GM12864 (cell line): Measurements from ENCODE around the gene TNFSF8.

ENCODE experiments used
- DNase-seq: peaks from one replicate; pipeline ENCODE4 v3.0.0-alpha.2; 2011; ENCODE audit warnings: low read depth
- H3K4me3 ChIP-seq: 2 replicates; pipeline ENCODE4 v1.5.1; 2011; ENCODE audit warnings: mild to moderate bottlenecking, low read depth, low read length, control low read depth
- CTCF ChIP-seq: IDR thresholded peaks from 2 replicates; pipeline ENCODE4 v1.5.1; 2011; ENCODE audit warnings: low read depth, mild to moderate bottlenecking, moderate library complexity, low read length, control low read depth, inconsistent platforms; ENCODE audit errors: missing control alignments

The TNFSF8 gene

DNA sequence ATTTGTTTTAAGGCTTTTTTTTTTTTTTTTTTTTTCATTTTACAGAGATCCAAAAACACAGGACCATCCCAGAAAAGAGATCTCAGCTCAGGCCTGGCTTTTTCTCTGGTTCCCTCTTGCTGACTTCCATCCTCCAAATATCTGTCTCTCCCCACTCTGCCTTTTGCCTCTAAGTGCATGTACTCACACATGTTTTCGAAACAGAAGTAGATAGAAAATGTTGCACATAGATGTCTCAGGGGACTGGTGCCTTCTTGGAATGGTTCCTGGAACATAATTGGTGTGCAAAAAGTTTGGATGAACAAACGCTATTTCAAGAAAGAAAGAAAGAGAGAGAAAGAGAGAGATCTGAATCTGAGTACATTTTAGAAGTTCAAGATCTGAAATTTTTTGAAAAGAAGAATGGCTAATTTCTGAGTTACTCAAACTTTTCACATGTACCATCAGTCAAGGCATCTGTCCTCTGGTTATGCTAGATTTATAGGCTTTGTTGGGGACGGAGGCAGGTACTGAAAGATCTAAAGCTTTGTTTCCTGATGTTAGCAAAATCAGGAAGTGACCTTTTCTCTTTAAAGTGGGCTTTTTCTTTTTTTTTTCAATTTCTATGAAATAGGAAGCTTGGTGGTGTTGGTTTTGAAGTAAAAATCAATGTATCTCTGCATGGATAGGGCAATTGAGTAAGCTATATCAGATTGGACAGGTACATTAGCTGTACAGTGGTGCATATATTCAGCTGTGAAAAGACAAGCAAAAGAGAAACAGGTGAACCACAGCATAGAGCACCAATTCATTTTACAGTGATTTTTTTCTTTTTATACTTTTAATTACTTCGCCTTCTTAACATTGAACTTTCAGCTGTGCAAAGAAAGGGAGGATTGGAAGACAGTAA, 8.5 kb upstream of the TNFSF8 start:
- no peak for DNase-seq
- no peak overlapping the region for H3K4me3 ChIP-seq
- TF ChIP-seq CTCF: no peak

DNA sequence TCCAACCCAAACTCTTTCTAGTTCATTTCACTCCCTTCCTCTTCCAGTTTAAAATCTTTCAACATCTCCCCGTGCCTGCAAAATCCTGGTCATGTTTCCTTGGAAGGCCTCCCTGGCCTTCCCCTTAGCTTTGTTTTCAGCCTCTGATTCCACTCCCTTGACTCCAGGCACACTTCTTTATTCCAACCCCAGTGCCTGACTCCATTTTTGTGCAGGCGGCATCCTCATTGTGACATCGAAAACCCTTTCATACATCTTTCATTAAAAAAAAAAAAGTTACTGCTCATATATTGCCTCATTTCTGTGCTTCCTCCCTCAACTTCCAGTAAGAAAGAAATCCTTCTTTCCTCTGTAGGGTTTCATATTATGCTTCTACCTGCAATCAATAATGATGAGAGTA, 7.1 kb upstream of the TNFSF8 start:
- H3K4me3 ChIP-seq: no peak overlapping the region
- DNase-seq: no peak
- no peak for TF ChIP-seq CTCF

GRCh38 chr9:114936581-114936980, 6.2 kb upstream of the TNFSF8 start:
- no peak for TF ChIP-seq CTCF
- no peak for DNase-seq

GRCh38 chr9:114935119-114935518, 4.7 kb upstream of the TNFSF8 start:
- DNase-seq: no peak
- H3K4me3 ChIP-seq: no peak overlapping the region
- TF ChIP-seq CTCF: no peak

More at GRCh38 chr9:114936581-114936980, 6.2 kb upstream of the TNFSF8 start:
- H3K4me3 ChIP-seq: no peak overlapping the region

DNA sequence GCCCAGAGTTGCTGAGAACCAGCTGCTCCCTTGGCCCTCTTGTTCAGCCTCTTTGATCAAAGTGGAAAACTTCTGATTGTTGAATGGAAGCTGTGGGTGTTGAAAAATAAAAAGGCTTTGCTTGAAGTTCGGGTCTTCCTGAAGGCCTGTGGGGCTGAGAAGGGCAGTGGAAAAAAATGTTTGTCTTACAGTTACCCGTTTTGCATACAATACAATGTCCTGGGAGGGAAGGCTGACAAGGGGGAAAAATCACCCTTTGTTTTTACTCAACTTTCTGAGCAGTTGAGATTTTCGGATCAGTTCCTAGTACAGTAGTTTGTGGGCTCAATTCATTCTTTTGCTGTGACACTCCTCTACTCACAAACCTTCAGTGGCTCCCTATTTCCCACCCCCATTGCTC, 2.1 kb upstream of the TNFSF8 start:
- no peak for TF ChIP-seq CTCF
- DNase-seq: no peak
- no peak overlapping the region for H3K4me3 ChIP-seq

DNA sequence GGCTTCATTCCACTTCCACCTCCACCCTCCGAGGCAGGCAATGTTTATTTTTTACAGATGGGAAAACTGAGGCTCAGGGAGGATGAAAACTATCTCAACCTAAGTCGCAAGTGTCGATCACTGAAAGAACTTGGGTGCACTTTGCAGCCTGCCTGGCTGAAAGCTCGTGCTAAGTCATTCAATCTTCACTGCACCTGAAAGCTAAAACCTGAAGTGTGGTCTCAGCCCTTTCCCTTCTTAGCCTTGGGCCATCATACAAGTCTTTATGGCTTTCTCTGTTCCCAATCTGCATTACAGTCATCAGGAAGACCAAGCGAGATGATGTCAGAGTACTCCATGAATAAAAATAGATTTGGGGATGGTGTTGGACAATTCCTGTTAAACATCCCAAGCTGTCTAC, 1.0 kb upstream of the TNFSF8 start:
- DNase-seq: no peak
- H3K4me3 ChIP-seq: no peak overlapping the region
- TF ChIP-seq CTCF: no peak

DNA sequence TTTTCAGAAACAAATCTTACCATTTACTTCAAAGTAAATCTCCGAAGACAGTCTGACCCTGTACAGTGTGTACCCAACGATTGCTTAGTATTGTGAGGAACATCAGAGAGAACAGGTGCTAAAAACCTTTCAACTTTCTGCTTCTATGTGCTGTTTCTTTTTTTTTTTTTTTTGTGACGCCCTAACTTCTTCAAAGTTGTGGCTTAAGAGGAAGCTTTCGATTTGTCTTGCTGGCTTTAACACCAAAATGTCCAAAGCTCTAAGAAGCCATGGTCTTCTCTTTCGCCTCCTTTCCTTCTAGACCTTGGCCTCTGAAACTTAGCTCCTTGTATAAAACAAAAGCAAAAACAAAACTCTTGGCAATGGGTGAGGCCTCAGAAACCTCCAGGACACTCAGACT, 1.2 kb downstream of the TNFSF8 start:
- no peak for DNase-seq
- H3K4me3 ChIP-seq: no peak overlapping the region
- no peak for TF ChIP-seq CTCF
